K562 (cell line): ENCODE measurements around the gene GALNT7. TPM values are rescaled to one million over a fixed set of nuclear protein-coding genes. Genes with fewer than 3 reads are reported as not detected.

Experiments used
- ATAC-seq: fragments of 200-7000 bp; cut with Tn5 transposase; 3 replicates; pipeline ENCODE4 v1.9.1; 2020; ENCODE audit warnings: moderate library complexity
- BruUV-seq: library from RNA; stranded (reverse); fragments of 400-500 nt; replicated peaks from 2 replicates; lab custom pipeline; 2021; lab: Mats Ljungman, UMichigan
- CTCF ChIA-PET: fragments of 300-600 bp; formaldehyde crosslinking; extraction: SDS; loops from one replicate; lab custom pipeline; 2021; ENCODE audit warnings: low intra/inter-chr PET ratio; lab: Yijun Ruan, JAX
- POLR2A ChIA-PET: fragments of 300-600, 350-650 bp; sonication (Branson Sonifier 250); formaldehyde crosslinking; extraction: SDS; loops from one replicate; lab custom pipeline; 2021; ENCODE audit warnings: antibody characterized with exemption, inconsistent platforms; lab: Yijun Ruan, JAX
- DNase-seq, 4 experiments: peaks; one replicate each; pipeline versions ENCODE4 v3.0.0 to v3.0.0-alpha.2; 2011 to 2018; ENCODE audit warnings: low spot score in 3 of 4, mixed read lengths in 3 of 4; ENCODE audit errors: extremely low read depth in 1 of 4
- FAIRE-seq: peaks from 2 replicates; lab custom pipeline; 2011; peaks lifted over from hg19 to GRCh38; lab: Jason Lieb, UNC
- H2AFZ ChIP-seq: 2 replicates; pipeline ENCODE4 v1.6.0; 2011; ENCODE audit warnings: low read depth, low read length, control low read depth, inconsistent platforms
- H3K27ac ChIP-seq: fragments of 200-600 bp; 3 replicates; pipeline ENCODE4 v1.8.0; 2011; ENCODE audit warnings: low read depth, mild to moderate bottlenecking, control low read depth, inconsistent platforms, low read length, moderate library complexity, mixed read lengths; ENCODE audit errors: extremely low read depth
- H3K27me3 ChIP-seq, 2 experiments: fragments of 300-600 bp in 1 of 2; 2 replicates in 1 of 2; 3 replicates in 1 of 2; pipeline versions ENCODE4 v1.6.0 to v1.8.0; 2011; ENCODE audit warnings: inconsistent platforms in 2 of 2, low read length in 2 of 2, mild to moderate bottlenecking in 1 of 2, mixed read lengths in 1 of 2, moderate library complexity in 1 of 2; ENCODE audit not compliant: control insufficient read depth in 2 of 2, insufficient read depth in 2 of 2
- H3K36me3 ChIP-seq: fragments of 300-600 bp; 3 replicates; pipeline ENCODE4 v1.8.0; 2011; ENCODE audit warnings: mild to moderate bottlenecking, low read length, inconsistent platforms; ENCODE audit not compliant: control insufficient read depth, insufficient read depth
- H3K4me1 ChIP-seq, 2 experiments: fragments of 200-600 bp in 1 of 2; replicated peaks in 1 of 2; 2 replicates in 1 of 2; 3 replicates in 1 of 2; pipeline versions ENCODE4 v1.5.1 to v1.8.0; 2011; ENCODE audit warnings: inconsistent platforms in 2 of 2, low read length in 2 of 2, mild to moderate bottlenecking in 1 of 2, mixed read lengths in 1 of 2, moderate library complexity in 1 of 2; ENCODE audit not compliant: control insufficient read depth in 2 of 2, insufficient read depth in 2 of 2
- H3K4me2 ChIP-seq: 2 replicates; pipeline ENCODE4 v1.6.1; 2011; ENCODE audit warnings: low read length, control low read depth, inconsistent platforms, mixed read lengths; ENCODE audit not compliant: insufficient read depth
- H3K4me3 ChIP-seq: fragments of 200-600 bp; sonication (generic), shearing (Covaris generic); 2 replicates; pipeline ENCODE4 v1.5.1; 2016; ENCODE audit warnings: control low read depth, inconsistent platforms
- H3K79me2 ChIP-seq: fragments of 200-600 bp; 3 replicates; pipeline ENCODE4 v1.8.0; 2011; ENCODE audit warnings: low read length, inconsistent platforms; ENCODE audit not compliant: control insufficient read depth, insufficient read depth
- H3K9ac ChIP-seq, 2 experiments: 2 replicates each; pipeline versions ENCODE4 v1.6.0 to v1.6.1; 2011; ENCODE audit warnings: low read depth in 2 of 2, low read length in 2 of 2, control low read depth in 1 of 2, inconsistent platforms in 1 of 2, mild to moderate bottlenecking in 1 of 2, mixed read lengths in 1 of 2; ENCODE audit not compliant: insufficient read depth in 1 of 2
- H3K9me1 ChIP-seq: one replicate; pipeline ENCODE4 v1.6.0; 2011; ENCODE audit warnings: inconsistent platforms, mild to moderate bottlenecking, low read length, moderate library complexity; ENCODE audit not compliant: control insufficient read depth, insufficient read depth
- H3K9me3 ChIP-seq: replicated peaks from 2 replicates; pipeline ENCODE4 v1.5.1; 2011; ENCODE audit warnings: low read depth, low read length, inconsistent platforms; ENCODE audit not compliant: control insufficient read depth, insufficient read depth
- H4K20me1 ChIP-seq: replicated peaks from 2 replicates; pipeline ENCODE4 v1.6.1; 2011; ENCODE audit warnings: low read length, inconsistent platforms, mixed read lengths; ENCODE audit not compliant: control insufficient read depth, insufficient read depth
- MTA3 ChIP-seq: fragments of 450-650 bp; formaldehyde crosslinking; IDR thresholded peaks from 2 replicates; pipeline ENCODE4 v1.6.1; 2017; ENCODE audit warnings: mild to moderate bottlenecking, borderline replicate concordance
- NFXL1 ChIP-seq: fragments of 450-650 bp; formaldehyde crosslinking; IDR thresholded peaks from 2 replicates; pipeline ENCODE4 v1.4.0; 2021; ENCODE audit warnings: mild to moderate bottlenecking
- NONO ChIP-seq, 2 experiments: fragments of 200-400 bp in 1 of 2; fragments of 450-650 bp in 1 of 2; formaldehyde crosslinking in 1 of 2; IDR thresholded peaks; 2 replicates each; pipeline ENCODE4 v1.6.1; 2017; ENCODE audit warnings: low read depth in 2 of 2, mild to moderate bottlenecking in 2 of 2, moderate library complexity in 2 of 2, low read length in 1 of 2
- PBX2 ChIP-seq, 2 experiments: IDR thresholded peaks in 1 of 2; conservative IDR thresholded peaks in 1 of 2; 2 replicates each; pipeline ENCODE4 v1.6.1; 2016; ENCODE audit warnings: low read depth in 2 of 2, mild to moderate bottlenecking in 1 of 2, missing compliant biosample characterization in 1 of 2, missing genetic modification characterization in 1 of 2, moderate library complexity in 1 of 2
- TFAM ChIP-seq: fragments of 250-450 bp; sonication (Bioruptor Pico); conservative IDR thresholded peaks from 2 replicates; pipeline ENCODE4 v1.5.0; 2021; ENCODE audit warnings: mild to moderate bottlenecking, moderate library complexity
- THAP7 ChIP-seq: fragments of 250-450 bp; sonication (Bioruptor Pico); IDR thresholded peaks from 2 replicates; pipeline ENCODE4 v1.5.0; 2021
- ZNF695 ChIP-seq: fragments of 450-650 bp; formaldehyde crosslinking; IDR thresholded peaks from 2 replicates; pipeline ENCODE4 v1.4.0; 2020; ENCODE audit warnings: mild to moderate bottlenecking, moderate library complexity
- WGBS: fragments of 100-300 bp; shearing (Covaris generic); methylation state at CpG from one replicate; pipeline ENCODE4 v1.1.6; 2016; ENCODE audit warnings: low coverage, mixed read lengths; ENCODE audit not compliant: insufficient coverage; ENCODE audit errors: missing lambda C conversion rate; 5-methylcytosine and 5-hydroxymethylcytosine counted together
- in situ Hi-C: fragments of 300-500 bp; cut with MboI; formaldehyde crosslinking; loops from 4 replicates; pipeline ENCODE4 v1.15.0; 2018; ENCODE audit warnings: inconsistent platforms, mixed read lengths
- intact Hi-C: fragments of 100-400 bp; cut with micrococcal nuclease; formaldehyde crosslinking; loops from 2 replicates; pipeline ENCODE4 v1.14.2; 2022
- polyA plus RNA-seq, 8 experiments: library from polyadenylated mRNA; depleted of rRNA in 4 of 8; stranded (reverse) in 5 of 8; unstranded in 3 of 8; fragments of >200 nt; fragmentation: Nextera tagmentation in 2 of 8; fragmentation: Illumina TruSeq in 1 of 8; extraction: Ambion mirVana in 2 of 8; extraction: Trizol in 1 of 8; gene quantifications; 2 replicates each; pipeline versions ENCODE4 v1.2.1 to v1.2.3, GENCODE V29; 2011 to 2014; ENCODE audit warnings: inconsistent platforms in 1 of 8, missing spikeins in 1 of 8
- total RNA-seq, 7 experiments: library from RNA; depleted of rRNA in 6 of 7; stranded (reverse); fragments of >200 nt in 6 of 7; fragmentation: Illumina TruSeq in 2 of 7; extraction: Trizol in 2 of 7; gene quantifications; 2 replicates each; pipeline versions ENCODE4 v1.2.1 to v1.2.3, GENCODE V29; 2011 to 2021; ENCODE audit warnings: low replicate concordance in 1 of 7
- TF ChIP-seq, protein P1 (sequence below), 2 experiments: fragments of 450-650 bp in 1 of 2; sonication (generic) in 1 of 2; formaldehyde crosslinking in 1 of 2; IDR thresholded peaks in 1 of 2; conservative IDR thresholded peaks in 1 of 2; 2 replicates each; pipeline versions ENCODE4 v1.6.1 to v1.8.1; 2016 to 2023; ENCODE audit warnings: mild to moderate bottlenecking in 2 of 2, moderate library complexity in 2 of 2, inconsistent platforms in 1 of 2, missing genetic modification reagents in 1 of 2
- TF ChIP-seq, protein P2 (sequence below): fragments of 250-450 bp; sonication (Bioruptor Pico); IDR thresholded peaks from 2 replicates; pipeline ENCODE4 v1.4.0; 2020

GALNT7 gene
- total and polyA plus RNA-seq, 9 of the 15 experiments (the other 6 are each of a cell fraction or from before 2014, with no cell fraction given): 16.7 to 38.7 (median 31.1) TPM

GRCh38 chr4:173139561-173139960, 29.1 kb upstream of the GALNT7 start (continued):
- no peak for TF ChIP-seq THAP7
- no peak for TF ChIP-seq PBX2 (CRISPR knock-in tag; IDR thresholded peaks at IDR 0.05; ENCODE audit: low read depth)
- no peak for TF ChIP-seq PBX2 (tag; conservative IDR thresholded peaks at IDR 0.05; ENCODE audit: low read depth)

DNA sequence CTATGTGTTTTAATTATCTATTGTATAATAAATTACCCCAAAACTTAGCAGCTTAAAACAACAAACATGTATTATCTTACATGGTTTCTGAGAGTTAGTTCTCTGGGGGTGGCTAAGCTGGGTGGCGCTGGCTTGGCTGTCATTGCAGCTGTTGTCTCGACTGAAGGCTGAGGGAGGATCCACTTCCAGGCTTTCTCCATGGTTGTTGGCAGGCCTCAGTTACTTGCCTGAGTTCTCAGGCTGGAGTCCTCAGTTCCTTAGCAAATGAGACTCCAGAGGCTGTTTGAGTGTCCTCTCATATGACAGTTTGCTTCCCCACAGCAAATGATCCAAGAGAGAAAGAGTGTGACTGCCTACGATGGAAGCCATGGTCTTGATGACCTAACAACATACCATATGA, 23.5 kb upstream of the GALNT7 start:
- BruUV-seq: no TSS peak
- 47% methylated on average over 3 of the region's 3 CpGs for WGBS
- Histone ChIP-seq H2AFZ (peak overlapping the region; percentile 61), H3K27ac (no peak overlapping the region), H3K9me3 (no peaks in the 10 kb centered on the region), H3K9ac (no peak overlapping the region; a peak in 1 of 4 replicates), H4K20me1 (no peaks in the 10 kb centered on the region), H3K79me2 (no peaks in the 10 kb centered on the region), H3K27me3 (no peaks in the 10 kb centered on the region), H3K36me3 (no peaks in the 10 kb centered on the region), H3K4me2 (no peak overlapping the region), H3K9me1 (no peaks in the 10 kb centered on the region), H3K4me3 (no peak overlapping the region), H3K4me1 (peaks cover 2 to 6% of the 10 kb centered on the region in 2 experiments; a peak in 2 of 5 replicates)
- FAIRE-seq (no peak), DNase-seq (no peak), ATAC-seq (peak; percentile 22; the same call in 1 of the 3 replicates)
- intact Hi-C loops: no loop called here
- in situ Hi-C loops: no loop called here
- CTCF ChIA-PET: no interaction called here
- POLR2A ChIA-PET: no interaction called here
- TF ChIP-seq, protein P1, sequence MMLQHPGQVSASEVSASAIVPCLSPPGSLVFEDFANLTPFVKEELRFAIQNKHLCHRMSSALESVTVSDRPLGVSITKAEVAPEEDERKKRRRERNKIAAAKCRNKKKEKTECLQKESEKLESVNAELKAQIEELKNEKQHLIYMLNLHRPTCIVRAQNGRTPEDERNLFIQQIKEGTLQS (IDR thresholded peaks at IDR 0.05): no peak
- TF ChIP-seq, protein P1 (CRISPR knock-in tag; conservative IDR thresholded peaks at IDR 0.05): no peak
- TF ChIP-seq, protein P2, sequence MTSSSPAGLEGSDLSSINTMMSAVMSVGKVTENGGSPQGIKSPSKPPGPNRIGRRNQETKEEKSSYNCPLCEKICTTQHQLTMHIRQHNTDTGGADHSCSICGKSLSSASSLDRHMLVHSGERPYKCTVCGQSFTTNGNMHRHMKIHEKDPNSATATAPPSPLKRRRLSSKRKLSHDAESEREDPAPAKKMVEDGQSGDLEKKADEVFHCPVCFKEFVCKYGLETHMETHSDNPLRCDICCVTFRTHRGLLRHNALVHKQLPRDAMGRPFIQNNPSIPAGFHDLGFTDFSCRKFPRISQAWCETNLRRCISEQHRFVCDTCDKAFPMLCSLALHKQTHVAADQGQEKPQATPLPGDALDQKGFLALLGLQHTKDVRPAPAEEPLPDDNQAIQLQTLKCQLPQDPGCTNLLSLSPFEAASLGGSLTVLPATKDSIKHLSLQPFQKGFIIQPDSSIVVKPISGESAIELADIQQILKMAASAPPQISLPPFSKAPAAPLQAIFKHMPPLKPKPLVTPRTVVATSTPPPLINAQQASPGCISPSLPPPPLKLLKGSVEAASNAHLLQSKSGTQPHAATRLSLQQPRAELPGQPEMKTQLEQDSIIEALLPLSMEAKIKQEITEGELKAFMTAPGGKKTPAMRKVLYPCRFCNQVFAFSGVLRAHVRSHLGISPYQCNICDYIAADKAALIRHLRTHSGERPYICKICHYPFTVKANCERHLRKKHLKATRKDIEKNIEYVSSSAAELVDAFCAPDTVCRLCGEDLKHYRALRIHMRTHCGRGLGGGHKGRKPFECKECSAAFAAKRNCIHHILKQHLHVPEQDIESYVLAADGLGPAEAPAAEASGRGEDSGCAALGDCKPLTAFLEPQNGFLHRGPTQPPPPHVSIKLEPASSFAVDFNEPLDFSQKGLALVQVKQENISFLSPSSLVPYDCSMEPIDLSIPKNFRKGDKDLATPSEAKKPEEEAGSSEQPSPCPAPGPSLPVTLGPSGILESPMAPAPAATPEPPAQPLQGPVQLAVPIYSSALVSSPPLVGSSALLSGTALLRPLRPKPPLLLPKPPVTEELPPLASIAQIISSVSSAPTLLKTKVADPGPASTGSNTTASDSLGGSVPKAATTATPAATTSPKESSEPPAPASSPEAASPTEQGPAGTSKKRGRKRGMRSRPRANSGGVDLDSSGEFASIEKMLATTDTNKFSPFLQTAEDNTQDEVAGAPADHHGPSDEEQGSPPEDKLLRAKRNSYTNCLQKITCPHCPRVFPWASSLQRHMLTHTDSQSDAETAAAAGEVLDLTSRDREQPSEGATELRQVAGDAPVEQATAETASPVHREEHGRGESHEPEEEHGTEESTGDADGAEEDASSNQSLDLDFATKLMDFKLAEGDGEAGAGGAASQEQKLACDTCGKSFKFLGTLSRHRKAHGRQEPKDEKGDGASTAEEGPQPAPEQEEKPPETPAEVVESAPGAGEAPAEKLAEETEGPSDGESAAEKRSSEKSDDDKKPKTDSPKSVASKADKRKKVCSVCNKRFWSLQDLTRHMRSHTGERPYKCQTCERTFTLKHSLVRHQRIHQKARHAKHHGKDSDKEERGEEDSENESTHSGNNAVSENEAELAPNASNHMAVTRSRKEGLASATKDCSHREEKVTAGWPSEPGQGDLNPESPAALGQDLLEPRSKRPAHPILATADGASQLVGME (CRISPR knock-in tag): no peak
- TF ChIP-seq NFXL1 (CRISPR knock-in tag): no peak
- TF ChIP-seq ZNF695 (CRISPR knock-in tag): no peak
- no peak for TF ChIP-seq NONO (IDR thresholded peaks at IDR 0.05; ENCODE audit: low read depth in 2 of 2, low read length in 1 of 2)
- TF ChIP-seq MTA3: no peak
- no peak for TF ChIP-seq TFAM (CRISPR knock-in tag)
